SK-N-SH (cell line): ENCODE data around the gene MTCL1. TPM values are rescaled to one million over a fixed set of nuclear protein-coding genes. Genes with fewer than 3 reads are reported as not detected.

ENCODE experiments used
- CTCF ChIA-PET: fragments of 300-600, 350-600 bp; formaldehyde crosslinking; extraction: SDS; loops from one replicate; lab custom pipeline; 2021; lab: Yijun Ruan, JAX
- POLR2A ChIA-PET: fragments of 350-600 bp; sonication (Branson Sonifier 250); formaldehyde crosslinking; extraction: SDS; loops from one replicate; lab custom pipeline; 2020; ENCODE audit warnings: antibody characterized with exemption, inconsistent platforms; lab: Yijun Ruan, JAX
- DNase-seq: peaks from one replicate; pipeline ENCODE4 v3.0.0; 2012
- H2AFZ ChIP-seq: fragments of 200-600 bp; sonication (generic); 2 replicates; pipeline ENCODE4 v1.8.1; 2016; ENCODE audit warnings: antibody characterized with exemption, mild to moderate bottlenecking, low read depth
- H3F3A ChIP-seq: fragments of 200-600 bp; sonication (generic); replicated peaks from 2 replicates; pipeline ENCODE3; 2016; ENCODE audit warnings: antibody characterized with exemption, mild to moderate bottlenecking; ENCODE audit not compliant: insufficient read depth
- H3K27ac ChIP-seq, 2 experiments: fragments of 200-500 bp in 1 of 2; fragments of 200-600 bp in 1 of 2; sonication (Bioruptor generic) in 1 of 2; sonication (generic), shearing (Covaris generic) in 1 of 2; 2 replicates each; pipeline versions ENCODE4 v1.5.1 to v1.6.1; 2014 to 2016; ENCODE audit warnings: low read depth in 2 of 2, inconsistent platforms in 1 of 2, low read length in 1 of 2, mild to moderate bottlenecking in 1 of 2, mixed read lengths in 1 of 2
- H3K27me3 ChIP-seq: fragments of 200-600 bp; sonication (generic), shearing (Covaris generic); 2 replicates; pipeline ENCODE4 v1.6.1; 2016; ENCODE audit warnings: mixed run types; ENCODE audit not compliant: insufficient read depth
- H3K36me3 ChIP-seq, 2 experiments: fragments of 200-500 bp in 1 of 2; fragments of 200-600 bp in 1 of 2; sonication (Bioruptor generic) in 1 of 2; sonication (generic) in 1 of 2; replicated peaks in 1 of 2; 2 replicates each; pipeline versions ENCODE3 to v1.5.1; 2014 to 2016; ENCODE audit warnings: low read length in 1 of 2, mild to moderate bottlenecking in 1 of 2; ENCODE audit not compliant: insufficient read depth in 2 of 2, control insufficient read depth in 1 of 2
- H3K4me1 ChIP-seq, 2 experiments: fragments of 200-500 bp in 1 of 2; fragments of 200-600 bp in 1 of 2; sonication (Bioruptor generic) in 1 of 2; sonication (generic), shearing (Covaris generic) in 1 of 2; 2 replicates each; pipeline versions ENCODE4 v1.5.1 to v1.6.1; 2014 to 2016; ENCODE audit warnings: low read depth in 1 of 2, low read length in 1 of 2, mixed run types in 1 of 2; ENCODE audit not compliant: insufficient read depth in 2 of 2, control insufficient read depth in 1 of 2
- H3K4me2 ChIP-seq: fragments of 200-600 bp; sonication (generic), shearing (Covaris generic); 2 replicates; pipeline ENCODE4 v1.6.1; 2017; ENCODE audit warnings: mixed run types
- H3K4me3 ChIP-seq, 2 experiments: fragments of 200-500 bp in 1 of 2; fragments of 200-600 bp in 1 of 2; sonication (Bioruptor generic) in 1 of 2; sonication (generic), shearing (Covaris generic) in 1 of 2; 2 replicates each; pipeline versions ENCODE4 v1.5.1 to v1.8.1; 2014 to 2016; ENCODE audit warnings: low read depth in 2 of 2, inconsistent platforms in 1 of 2, low read length in 1 of 2, mild to moderate bottlenecking in 1 of 2, mixed read lengths in 1 of 2, moderate library complexity in 1 of 2
- H3K79me2 ChIP-seq: fragments of 200-600 bp; sonication (generic); 2 replicates; pipeline ENCODE4 v1.8.1; 2017; ENCODE audit warnings: mild to moderate bottlenecking; ENCODE audit not compliant: insufficient read depth
- H3K9ac ChIP-seq: fragments of 200-600 bp; sonication (generic); 2 replicates; pipeline ENCODE4 v1.6.1; 2017; ENCODE audit warnings: mixed run types
- H3K9me2 ChIP-seq: fragments of 200-600 bp; sonication (generic); 2 replicates; pipeline ENCODE4 v1.6.1; 2017; ENCODE audit warnings: mixed run types
- H3K9me3 ChIP-seq: fragments of 200-600 bp; sonication (generic); 2 replicates; pipeline ENCODE4 v1.6.1; 2017; ENCODE audit warnings: mixed run types, mild to moderate bottlenecking, moderate library complexity
- H4K20me1 ChIP-seq: fragments of 200-600 bp; sonication (generic); 2 replicates; pipeline ENCODE4 v1.6.1; 2017; ENCODE audit warnings: mild to moderate bottlenecking, mixed run types; ENCODE audit not compliant: insufficient read depth
- CHD2 ChIP-seq: fragments of 150-350 bp; IDR thresholded peaks from 2 replicates; pipeline ENCODE4 v1.6.1; 2018; ENCODE audit warnings: low read length; ENCODE audit not compliant: partially characterized antibody
- EZH2phosphoT487 ChIP-seq: fragments of 200-600 bp; sonication (generic); IDR thresholded peaks from 2 replicates; pipeline ENCODE4 v1.6.1; 2017; ENCODE audit warnings: low read depth, mixed run types, mild to moderate bottlenecking, antibody characterized with exemption, moderate library complexity, borderline replicate concordance
- FOXJ3 ChIP-seq: sonication (generic); formaldehyde crosslinking; IDR thresholded peaks from 2 replicates; pipeline ENCODE4 v1.5.1; 2020; ENCODE audit warnings: mild to moderate bottlenecking, missing genetic modification reagents
- FOXM1 ChIP-seq: IDR thresholded peaks from 2 replicates; pipeline ENCODE4 v1.4.0; 2012; ENCODE audit warnings: low read depth, mild to moderate bottlenecking
- MXI1 ChIP-seq: IDR thresholded peaks from 2 replicates; pipeline ENCODE4 v1.6.1; 2012; ENCODE audit warnings: mild to moderate bottlenecking, low read depth, low read length, improper control_type of control experiment
- POLR2AphosphoS5 ChIP-seq: IDR thresholded peaks from 2 replicates; pipeline ENCODE4 v1.6.1; 2012; ENCODE audit warnings: low read depth, low read length
- RAD21 ChIP-seq: IDR thresholded peaks from 2 replicates; pipeline ENCODE4 v1.6.1; 2012; ENCODE audit warnings: mild to moderate bottlenecking, low read length
- REST ChIP-seq: IDR thresholded peaks from 2 replicates; pipeline ENCODE4 v1.6.1; 2012; ENCODE audit warnings: mild to moderate bottlenecking, low read depth, low read length, moderate library complexity
- RFX5 ChIP-seq: IDR thresholded peaks from 2 replicates; pipeline ENCODE4 v1.6.1; 2012; ENCODE audit warnings: mild to moderate bottlenecking, improper control_type of control experiment, low read length
- SIN3A ChIP-seq: IDR thresholded peaks from 2 replicates; pipeline ENCODE4 v1.6.1; 2012; ENCODE audit warnings: low read depth, mild to moderate bottlenecking, low read length, moderate library complexity, borderline replicate concordance
- SMC3 ChIP-seq: IDR thresholded peaks from 2 replicates; pipeline ENCODE4 v1.6.1; 2012; ENCODE audit warnings: low read depth, low read length, improper control_type of control experiment
- ZBTB33 ChIP-seq: IDR thresholded peaks from 2 replicates; pipeline ENCODE4 v1.4.0; 2012; ENCODE audit warnings: low read depth, borderline replicate concordance
- WGBS: methylation state at CpG from one replicate; pipeline ENCODE4 v1.1.6; 2017; ENCODE audit warnings: low lambda C conversion rate; 5-methylcytosine and 5-hydroxymethylcytosine counted together
- polyA plus RNA-seq, 3 experiments: library from polyadenylated mRNA; depleted of rRNA; stranded (reverse); fragments of >200 nt; gene quantifications; 2 replicates each; pipeline ENCODE4 v1.2.3, GENCODE V29; 2012

The MTCL1 gene
- polyA plus RNA-seq, 1 of the 3 experiments (the other 2 are of a cell fraction), result 33.5 TPM

GRCh38 chr18:8758466-8758865 lies 53.1 kb downstream of the MTCL1 start:
- CTCF ChIA-PET, result no interaction called here

More at GRCh38 chr18:8758466-8758865, 53.1 kb downstream of the MTCL1 start:
- Histone ChIP-seq H3K4me2 (no peak overlapping the region), H3K9me3 (no peaks in the 10 kb centered on the region), H3K27me3 (no peaks in the 10 kb centered on the region), H3K36me3 (peaks cover 30 to 34% of the 10 kb centered on the region in 2 experiments), H2AFZ (no peak overlapping the region), H3K27ac (no peak overlapping the region), H3K9me2 (no peaks in the 10 kb centered on the region), H3K9ac (no peak overlapping the region), H3K79me2 (peaks cover 37% of the 10 kb centered on the region), H3K4me1 (peaks cover 0 to 8% of the 10 kb centered on the region in 2 experiments; a peak in 1 of 4 replicates), H4K20me1 (no peaks in the 10 kb centered on the region), H3F3A (no peaks in the 10 kb centered on the region), H3K4me3 (no peak overlapping the region)
- DNase-seq, result no peak
- 97% methylated on average over 4 of the region's 4 CpGs for WGBS
- POLR2A ChIA-PET, result no interaction called here
- TF ChIP-seq SIN3A (no peak), MXI1 (no peak), REST (no peak), POLR2AphosphoS5 (no peak), RAD21 (no peak), SMC3 (no peak), ZBTB33 (no peak), FOXM1 (no peak), FOXJ3 (CRISPR knock-in tag) (no peak), RFX5 (no peak), EZH2phosphoT487 (no peak), CHD2 (no peak)
